Stimulated activated CD8-positive, alpha-beta memory T cell treated with anti-CD3 and anti-CD28 coated beads, Interleukin-4, amount 100 ng/mL, for 48 hours (primary cell): ENCODE results near the gene ASPHD2.
A peak's percentile ranks its signal among the peaks of the same experiment; 100 is the strongest.

ENCODE experiments used
- DNase-seq: peaks from one replicate; pipeline ENCODE4 v3.0.0-alpha.2; 2020

The ASPHD2 gene

GRCh38 chr22:26479043-26479791 is 50.2 kb downstream of the ASPHD2 start:
- no peak for DNase-seq

- DNase-seq, result no peak
Measured at GRCh38 chr22:26479792-26480610, 50.9 kb downstream of the ASPHD2 start.

- DNase-seq, result no peak
Measured at GRCh38 chr22:26480611-26480932, 51.5 kb downstream of the ASPHD2 start.

- DNase-seq, result no peak
Measured at GRCh38 chr22:26481112-26481693, 52.1 kb downstream of the ASPHD2 start.

GRCh38 chr22:26481694-26482093 is 52.6 kb downstream of the ASPHD2 start:
- no peak for DNase-seq

GRCh38 chr22:26482161-26482560 is 53.1 kb downstream of the ASPHD2 start:
- DNase-seq, result no peak

GRCh38 chr22:26483043-26483438 is 54.0 kb downstream of the ASPHD2 start:
- DNase-seq, result no peak

- DNase-seq, result peak; percentile 94
Measured at GRCh38 chr22:26483439-26484359, 54.6 kb downstream of the ASPHD2 start, which contains the start of the genes HPS4 and SRRD. Gene HPS4, minus strand, starts transcription at chr22:26483783. Its CDS starts 2,021 bp downstream, at chr22:26481762. Gene SRRD, plus strand, starts transcription at chr22:26483877. Its CDS starts 14 bp downstream, at chr22:26483891.

- no peak for DNase-seq
Measured at GRCh38 chr22:26484360-26484706, 55.3 kb downstream of the ASPHD2 start.

- DNase-seq, result no peak
Measured at GRCh38 chr22:26485013-26485412, 56.0 kb downstream of the ASPHD2 start.

GRCh38 chr22:26485806-26486390 is 56.8 kb downstream of the ASPHD2 start:
- no peak for DNase-seq

- no peak for DNase-seq
Measured at GRCh38 chr22:26486394-26486793, 57.3 kb downstream of the ASPHD2 start.

- no peak for DNase-seq
Measured at GRCh38 chr22:26487996-26488395, 58.9 kb downstream of the ASPHD2 start.

GRCh38 chr22:26489447-26490036 is 60.5 kb downstream of the ASPHD2 start:
- no peak for DNase-seq

GRCh38 chr22:26492220-26492619 is 63.2 kb downstream of the ASPHD2 start:
- no peak for DNase-seq

- no peak for DNase-seq
Measured at GRCh38 chr22:26494506-26494905, 65.4 kb downstream of the ASPHD2 start.
